ENCODE results near the gene LMF2.

DNA sequence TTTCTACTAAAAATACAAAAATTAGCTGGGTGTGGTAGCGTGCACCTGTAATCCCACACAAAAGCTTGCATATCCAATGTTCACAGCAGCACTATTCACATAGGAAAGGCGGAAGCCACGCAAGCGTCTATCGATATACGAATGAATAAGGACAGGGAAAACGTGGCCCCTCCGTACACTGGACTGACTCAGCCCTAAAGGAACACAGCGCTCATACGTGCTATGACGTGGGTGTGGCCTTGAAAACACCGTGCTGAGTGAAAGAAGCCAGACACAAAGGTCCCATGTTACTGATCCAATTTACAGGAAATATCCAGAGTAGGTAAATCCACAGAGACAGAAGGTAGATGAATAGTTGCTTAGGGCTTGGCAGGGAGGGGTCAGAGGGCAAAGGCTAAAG lies 7.0 kb downstream of the LMF2 start:
- TF ChIP-seq ZNF621 (tag by site-specific recombination; IDR thresholded peaks at IDR 0.05) (no peak), ZBTB21 (tag by site-specific recombination; IDR thresholded peaks at IDR 0.05) (no peak), ZNF670 (tag by site-specific recombination; IDR thresholded peaks at IDR 0.05; ENCODE audit: low read depth) (no peak)
- TF ChIP-seq, protein P1, sequence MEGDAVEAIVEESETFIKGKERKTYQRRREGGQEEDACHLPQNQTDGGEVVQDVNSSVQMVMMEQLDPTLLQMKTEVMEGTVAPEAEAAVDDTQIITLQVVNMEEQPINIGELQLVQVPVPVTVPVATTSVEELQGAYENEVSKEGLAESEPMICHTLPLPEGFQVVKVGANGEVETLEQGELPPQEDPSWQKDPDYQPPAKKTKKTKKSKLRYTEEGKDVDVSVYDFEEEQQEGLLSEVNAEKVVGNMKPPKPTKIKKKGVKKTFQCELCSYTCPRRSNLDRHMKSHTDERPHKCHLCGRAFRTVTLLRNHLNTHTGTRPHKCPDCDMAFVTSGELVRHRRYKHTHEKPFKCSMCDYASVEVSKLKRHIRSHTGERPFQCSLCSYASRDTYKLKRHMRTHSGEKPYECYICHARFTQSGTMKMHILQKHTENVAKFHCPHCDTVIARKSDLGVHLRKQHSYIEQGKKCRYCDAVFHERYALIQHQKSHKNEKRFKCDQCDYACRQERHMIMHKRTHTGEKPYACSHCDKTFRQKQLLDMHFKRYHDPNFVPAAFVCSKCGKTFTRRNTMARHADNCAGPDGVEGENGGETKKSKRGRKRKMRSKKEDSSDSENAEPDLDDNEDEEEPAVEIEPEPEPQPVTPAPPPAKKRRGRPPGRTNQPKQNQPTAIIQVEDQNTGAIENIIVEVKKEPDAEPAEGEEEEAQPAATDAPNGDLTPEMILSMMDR (tag by site-specific recombination; IDR thresholded peaks at IDR 0.05) = no peak
